OCI-LY1 (cell line): ENCODE data around the gene PFKP.

Source experiments
- H2AFZ ChIP-seq: fragments of 200-600 bp; sonication (generic), shearing (Covaris generic); 2 replicates; pipeline ENCODE4 v1.6.0; 2014; ENCODE audit warnings: antibody characterized with exemption, mild to moderate bottlenecking, low read length
- H3F3A ChIP-seq: fragments of 200-600 bp; sonication (generic), shearing (Covaris generic); 2 replicates; pipeline ENCODE4 v1.6.0; 2014; ENCODE audit warnings: mild to moderate bottlenecking, antibody characterized with exemption, low read length, moderate library complexity; ENCODE audit not compliant: insufficient read depth
- H3K27ac ChIP-seq: fragments of 200-600 bp; sonication (generic); 2 replicates; pipeline ENCODE4 v1.5.1; 2014; ENCODE audit warnings: low read length, mixed run types, mild to moderate bottlenecking, low read depth; ENCODE audit not compliant: poor library complexity, severe bottlenecking
- H3K27me3 ChIP-seq: fragments of 200-600 bp; sonication (generic); 2 replicates; pipeline ENCODE4 v1.6.0; 2014; ENCODE audit warnings: antibody characterized with exemption, mild to moderate bottlenecking, low read length, moderate library complexity; ENCODE audit not compliant: insufficient read depth
- H3K36me3 ChIP-seq: fragments of 200-600 bp; sonication (generic); 2 replicates; pipeline ENCODE4 v1.6.1; 2014; ENCODE audit warnings: mild to moderate bottlenecking, antibody characterized with exemption, low read length, moderate library complexity, mixed read lengths; ENCODE audit not compliant: insufficient read depth
- H3K4me1 ChIP-seq: fragments of 200-600 bp; sonication (generic); 2 replicates; pipeline ENCODE4 v1.5.1; 2014; ENCODE audit warnings: mild to moderate bottlenecking, low read length, moderate library complexity; ENCODE audit not compliant: insufficient read depth, severe bottlenecking
- H3K4me2 ChIP-seq: fragments of 200-600 bp; sonication (generic), shearing (Covaris generic); 2 replicates; pipeline ENCODE4 v1.6.1; 2014; ENCODE audit warnings: low read length
- H3K4me3 ChIP-seq: fragments of 200-600 bp; sonication (generic); 2 replicates; pipeline ENCODE4 v1.5.1; 2014; ENCODE audit warnings: low read length, low read depth, mild to moderate bottlenecking, mixed read lengths; ENCODE audit not compliant: poor library complexity, severe bottlenecking
- H3K79me2 ChIP-seq: fragments of 200-600 bp; shearing (Covaris generic); 2 replicates; pipeline ENCODE4 v1.6.1; 2016; ENCODE audit warnings: mixed run types, low read length, mixed read lengths; ENCODE audit not compliant: insufficient read depth
- H3K9ac ChIP-seq: fragments of 200-600 bp; sonication (generic), shearing (Covaris generic); 2 replicates; pipeline ENCODE4 v1.6.1; 2014; ENCODE audit warnings: mild to moderate bottlenecking, low read length, mixed read lengths
- H3K9me2 ChIP-seq: fragments of 200-600 bp; sonication (generic), shearing (Covaris generic); 2 replicates; pipeline ENCODE4 v1.6.1; 2014; ENCODE audit warnings: low read depth, mild to moderate bottlenecking, low read length, mixed read lengths
- H3K9me3 ChIP-seq: fragments of 200-600 bp; shearing (Covaris generic); 2 replicates; pipeline ENCODE4 v1.6.1; 2014; ENCODE audit warnings: low read length, mixed read lengths
- H4K20me1 ChIP-seq: fragments of 200-600 bp; sonication (generic), shearing (Covaris generic); 2 replicates; pipeline ENCODE4 v1.6.0; 2016; ENCODE audit warnings: mild to moderate bottlenecking, low read length; ENCODE audit not compliant: insufficient read depth
- CTCF ChIP-seq: fragments of 200-600 bp; sonication (generic), shearing (Covaris generic); IDR thresholded peaks from 2 replicates; pipeline ENCODE4 v1.5.1; 2017; ENCODE audit warnings: mild to moderate bottlenecking, antibody characterized with exemption, low read length, moderate library complexity, mixed read lengths
- EZH2 ChIP-seq: fragments of 200-600 bp; sonication (generic), shearing (Covaris generic); IDR thresholded peaks from 2 replicates; pipeline ENCODE4 v1.8.0; 2017; ENCODE audit warnings: borderline replicate concordance, mixed run types, mild to moderate bottlenecking, antibody characterized with exemption, low read length, moderate library complexity, mixed read lengths

The PFKP gene

GRCh38 chr10:3122486-3123205 is 55.3 kb downstream of the PFKP start:
- Histone ChIP-seq H3K36me3 (peaks cover 88% of the 10 kb centered on the region), H2AFZ (no peak overlapping the region), H3K9ac (no peak overlapping the region), H3K4me3 (no peak overlapping the region), H3F3A (no peaks in the 10 kb centered on the region), H3K27me3 (no peaks in the 10 kb centered on the region), H4K20me1 (no peaks in the 10 kb centered on the region), H3K4me2 (no peak overlapping the region), H3K79me2 (no peaks in the 10 kb centered on the region), H3K4me1 (no peaks in the 10 kb centered on the region), H3K9me3 (no peaks in the 10 kb centered on the region), H3K27ac (no peak overlapping the region), H3K9me2 (no peaks in the 10 kb centered on the region)
- no peak for TF ChIP-seq EZH2
- TF ChIP-seq CTCF = no peak

GRCh38 chr10:3123571-3124411 is 56.4 kb downstream of the PFKP start:
- H3K4me1 ChIP-seq = no peaks in the 10 kb centered on the region
- H2AFZ ChIP-seq = no peak overlapping the region
- no peak overlapping the region for H3K9ac ChIP-seq
- H3K4me2 ChIP-seq = no peak overlapping the region
- no peaks in the 10 kb centered on the region for H3K27me3 ChIP-seq
- no peak for TF ChIP-seq EZH2
- TF ChIP-seq CTCF = no peak
- no peaks in the 10 kb centered on the region for H4K20me1 ChIP-seq
- H3K79me2 ChIP-seq = no peaks in the 10 kb centered on the region
- no peaks in the 10 kb centered on the region for H3K9me2 ChIP-seq
- H3K36me3 ChIP-seq = peaks cover 90% of the 10 kb centered on the region
- no peaks in the 10 kb centered on the region for H3F3A ChIP-seq
- no peak overlapping the region for H3K4me3 ChIP-seq
- H3K9me3 ChIP-seq = no peaks in the 10 kb centered on the region
- no peak overlapping the region for H3K27ac ChIP-seq

GRCh38 chr10:3124412-3125175 is 57.2 kb downstream of the PFKP start:
- TF ChIP-seq EZH2 (no peak), CTCF (no peak)
- H3K4me1 ChIP-seq = no peaks in the 10 kb centered on the region
- no peak overlapping the region for H3K4me3 ChIP-seq
- H3K36me3 ChIP-seq = peaks cover 92% of the 10 kb centered on the region
- H3K27me3 ChIP-seq = no peaks in the 10 kb centered on the region
- no peaks in the 10 kb centered on the region for H4K20me1 ChIP-seq
- no peaks in the 10 kb centered on the region for H3K79me2 ChIP-seq
- H3K4me2 ChIP-seq = no peak overlapping the region
- H3K27ac ChIP-seq = no peak overlapping the region
- H2AFZ ChIP-seq = no peak overlapping the region
- H3F3A ChIP-seq = no peaks in the 10 kb centered on the region
- H3K9me3 ChIP-seq = no peaks in the 10 kb centered on the region
- no peak overlapping the region for H3K9ac ChIP-seq
- no peaks in the 10 kb centered on the region for H3K9me2 ChIP-seq
